ENCODE results near the gene CDK10.
"Not testable (repeated sequence)": the region's sequence is repeated elsewhere in the genome, so short reads cannot be mapped to it uniquely, and the experiment has no call there.

The CDK10 gene

DNA sequence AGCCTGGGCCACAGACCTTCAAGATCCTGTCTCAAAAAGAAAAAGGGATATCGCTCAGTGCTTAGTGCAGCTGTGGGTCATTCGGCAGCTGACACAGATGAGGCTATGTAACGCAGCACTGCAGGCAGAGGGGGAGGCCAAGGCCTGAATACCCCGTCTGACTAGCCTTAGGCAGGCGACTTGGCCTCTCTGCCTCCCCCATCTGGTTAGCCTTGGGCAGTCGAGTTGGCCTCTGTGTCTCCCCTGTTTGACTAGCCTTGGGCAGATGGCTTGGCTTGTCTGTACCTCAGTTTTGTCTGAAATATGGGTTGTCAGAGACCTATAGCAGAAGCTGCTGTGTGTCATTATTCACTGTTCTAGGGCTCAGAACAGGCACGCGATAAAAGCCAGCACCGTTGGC, 18.9 kb upstream of the CDK10 start:
- DNase-seq (ENCODE audit: low read depth): no peak
- no peak overlapping the region for H3K4me3 ChIP-seq (ENCODE audit: low read length)
- TF ChIP-seq, protein P1, sequence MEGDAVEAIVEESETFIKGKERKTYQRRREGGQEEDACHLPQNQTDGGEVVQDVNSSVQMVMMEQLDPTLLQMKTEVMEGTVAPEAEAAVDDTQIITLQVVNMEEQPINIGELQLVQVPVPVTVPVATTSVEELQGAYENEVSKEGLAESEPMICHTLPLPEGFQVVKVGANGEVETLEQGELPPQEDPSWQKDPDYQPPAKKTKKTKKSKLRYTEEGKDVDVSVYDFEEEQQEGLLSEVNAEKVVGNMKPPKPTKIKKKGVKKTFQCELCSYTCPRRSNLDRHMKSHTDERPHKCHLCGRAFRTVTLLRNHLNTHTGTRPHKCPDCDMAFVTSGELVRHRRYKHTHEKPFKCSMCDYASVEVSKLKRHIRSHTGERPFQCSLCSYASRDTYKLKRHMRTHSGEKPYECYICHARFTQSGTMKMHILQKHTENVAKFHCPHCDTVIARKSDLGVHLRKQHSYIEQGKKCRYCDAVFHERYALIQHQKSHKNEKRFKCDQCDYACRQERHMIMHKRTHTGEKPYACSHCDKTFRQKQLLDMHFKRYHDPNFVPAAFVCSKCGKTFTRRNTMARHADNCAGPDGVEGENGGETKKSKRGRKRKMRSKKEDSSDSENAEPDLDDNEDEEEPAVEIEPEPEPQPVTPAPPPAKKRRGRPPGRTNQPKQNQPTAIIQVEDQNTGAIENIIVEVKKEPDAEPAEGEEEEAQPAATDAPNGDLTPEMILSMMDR (conservative IDR thresholded peaks at IDR 0.05; ENCODE audit: low read length): no peak

DNA sequence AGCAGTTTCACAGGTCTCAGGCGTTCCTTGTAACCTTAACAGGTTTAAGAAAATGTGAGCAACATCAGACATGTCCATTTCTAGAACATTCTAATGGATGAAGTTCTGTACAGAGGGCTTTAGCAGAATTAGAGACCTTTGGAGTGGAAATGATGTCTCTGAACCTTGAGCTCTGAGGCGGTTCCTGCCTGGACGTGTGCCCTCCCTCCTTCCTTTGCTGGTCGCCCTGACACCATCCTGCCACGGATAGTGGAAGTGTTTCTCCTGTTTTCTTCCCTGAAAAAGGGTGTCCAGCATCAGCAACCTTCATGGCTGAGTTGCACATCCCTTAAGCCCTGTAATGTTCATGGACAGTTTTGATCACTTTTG, 17.7 kb upstream of the CDK10 start:
- DNase-seq (ENCODE audit: low read depth): no peak
- TF ChIP-seq, protein P1 (conservative IDR thresholded peaks at IDR 0.05; ENCODE audit: low read length): no peak
- no peak overlapping the region for H3K4me3 ChIP-seq (ENCODE audit: low read length)

DNA sequence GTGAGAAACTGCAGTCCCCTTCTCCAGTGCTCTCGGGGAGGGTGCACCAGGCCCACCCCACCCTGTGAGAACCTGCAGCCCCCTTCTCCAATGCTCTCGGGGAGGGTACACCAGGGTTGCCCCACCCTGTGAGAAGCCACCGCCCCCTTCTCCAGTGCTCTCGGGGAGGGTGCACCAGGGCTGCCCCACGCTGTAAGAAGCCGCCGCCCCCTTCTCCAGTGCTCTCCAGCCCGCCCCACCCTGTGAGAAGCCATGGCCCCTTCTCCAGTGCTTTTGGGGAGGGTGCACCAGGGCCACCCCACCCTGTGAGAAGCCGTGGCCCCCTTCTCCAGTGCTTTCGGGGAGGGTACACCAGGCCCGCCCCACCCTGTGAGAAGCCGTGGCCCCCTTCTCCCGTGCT, 16.7 kb upstream of the CDK10 start:
- no peak overlapping the region for H3K4me3 ChIP-seq (ENCODE audit: low read length)
- no peak for DNase-seq (ENCODE audit: low read depth)
- TF ChIP-seq, protein P1 (conservative IDR thresholded peaks at IDR 0.05; ENCODE audit: low read length): no peak

DNA sequence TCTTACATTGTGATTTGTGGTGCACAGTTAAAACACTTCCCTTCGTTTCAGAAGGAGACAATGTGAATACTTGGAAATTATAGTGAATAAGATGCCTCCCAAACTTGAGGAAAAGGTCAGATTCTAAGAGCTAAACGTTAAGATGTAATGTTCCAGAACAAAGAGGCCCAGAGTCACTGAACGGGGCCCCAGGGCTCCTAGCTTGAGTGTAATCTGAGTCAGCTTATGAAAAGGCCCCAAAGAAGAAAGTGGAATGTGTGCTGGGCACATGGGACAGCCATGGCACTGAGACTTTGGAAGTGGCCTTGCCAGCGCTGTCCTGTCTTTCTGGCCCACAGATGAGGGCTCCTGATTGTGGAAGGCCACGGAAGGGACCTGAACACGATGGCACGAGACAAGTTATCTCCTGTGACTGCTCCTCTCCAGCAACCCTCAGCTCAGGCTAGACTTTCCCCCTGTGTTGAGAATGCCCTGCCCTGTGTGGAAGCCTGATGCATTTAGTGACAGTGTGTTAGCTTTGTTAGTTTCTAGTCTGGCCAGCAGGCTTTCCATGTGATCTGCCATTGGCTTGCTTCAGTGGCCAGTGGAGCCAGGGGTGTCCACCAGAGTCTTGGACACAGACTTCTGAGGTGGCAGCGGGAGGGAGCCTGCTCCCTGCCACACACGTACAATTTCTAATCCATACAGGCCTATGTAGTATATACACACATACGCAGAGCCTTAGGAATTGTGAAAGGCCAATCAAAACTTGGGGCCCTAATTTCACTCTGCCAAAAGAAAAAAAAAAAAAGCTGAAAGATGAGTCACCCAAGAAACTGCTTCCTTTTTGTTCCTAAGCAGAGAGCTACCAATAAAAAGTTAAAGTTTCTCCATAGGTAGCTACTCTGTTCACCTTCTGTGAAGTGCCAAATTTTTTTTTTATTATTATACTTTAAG, 15.7 kb upstream of the CDK10 start:
- no peak overlapping the region for H3K4me3 ChIP-seq (ENCODE audit: low read length)
- DNase-seq (ENCODE audit: low read depth): no peak
- TF ChIP-seq, protein P1 (conservative IDR thresholded peaks at IDR 0.05; ENCODE audit: low read length): no peak

DNA sequence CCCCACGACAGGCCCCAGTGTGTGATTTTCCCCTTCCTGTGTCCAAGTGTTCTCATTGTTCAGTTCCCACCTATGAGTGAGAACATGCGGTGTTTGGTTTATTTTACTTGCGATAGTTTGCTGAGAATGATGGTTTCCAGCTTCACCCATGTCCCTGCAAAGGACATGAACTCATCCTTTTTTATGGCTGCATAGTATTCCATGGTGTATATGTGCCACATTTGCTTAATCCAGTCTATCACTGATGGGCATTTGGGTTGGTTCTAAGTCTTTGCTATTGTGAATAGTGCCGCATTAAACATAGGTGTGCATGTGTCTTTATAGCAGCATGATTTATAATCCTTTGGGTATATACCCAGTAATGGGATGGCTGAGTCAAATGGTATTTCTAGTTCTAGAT, 14.9 kb upstream of the CDK10 start:
- H3K4me3 ChIP-seq (ENCODE audit: low read length); DNase-seq (ENCODE audit: low read depth): not testable (repeated sequence)

DNA sequence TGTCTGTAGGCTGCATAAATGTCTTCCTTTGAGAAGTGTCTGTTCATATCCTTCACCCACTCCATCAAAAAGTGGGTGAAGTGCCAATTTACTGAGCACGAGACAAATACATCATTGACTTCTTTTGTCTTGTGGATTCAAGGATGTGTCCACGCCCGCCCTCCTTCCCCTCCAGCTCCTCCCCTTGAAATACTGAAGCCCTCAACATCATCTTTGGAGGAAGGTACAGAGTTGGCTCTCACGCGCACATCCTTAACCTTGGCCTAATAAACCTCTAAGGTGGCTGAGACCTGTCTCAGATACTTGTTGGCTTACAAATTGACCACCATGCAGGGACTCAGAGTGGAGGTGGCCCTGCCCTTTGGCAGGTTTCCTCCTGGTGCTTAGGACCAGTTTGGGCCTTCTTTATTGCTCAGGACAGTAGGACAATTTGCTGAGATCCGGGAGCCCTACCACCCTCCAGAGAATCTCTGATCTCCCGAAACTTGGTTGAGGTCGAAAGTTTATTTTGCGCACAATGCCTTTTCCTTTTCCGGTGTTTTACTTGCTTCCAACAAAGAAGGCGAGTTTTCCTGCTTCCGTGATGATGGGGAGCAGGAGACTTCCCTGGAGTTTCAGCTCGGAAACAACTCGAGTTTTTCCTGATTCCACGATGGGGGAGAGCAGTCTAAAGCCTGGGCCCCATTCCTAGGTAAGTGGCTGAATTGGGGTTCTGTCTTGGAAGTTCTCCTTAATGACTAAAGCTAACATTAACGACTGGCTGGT, 14.1 kb upstream of the CDK10 start:
- H3K4me3 ChIP-seq (ENCODE audit: low read length): no peak overlapping the region
- TF ChIP-seq, protein P1 (conservative IDR thresholded peaks at IDR 0.05; ENCODE audit: low read length): no peak
- no peak for DNase-seq (ENCODE audit: low read depth)

DNA sequence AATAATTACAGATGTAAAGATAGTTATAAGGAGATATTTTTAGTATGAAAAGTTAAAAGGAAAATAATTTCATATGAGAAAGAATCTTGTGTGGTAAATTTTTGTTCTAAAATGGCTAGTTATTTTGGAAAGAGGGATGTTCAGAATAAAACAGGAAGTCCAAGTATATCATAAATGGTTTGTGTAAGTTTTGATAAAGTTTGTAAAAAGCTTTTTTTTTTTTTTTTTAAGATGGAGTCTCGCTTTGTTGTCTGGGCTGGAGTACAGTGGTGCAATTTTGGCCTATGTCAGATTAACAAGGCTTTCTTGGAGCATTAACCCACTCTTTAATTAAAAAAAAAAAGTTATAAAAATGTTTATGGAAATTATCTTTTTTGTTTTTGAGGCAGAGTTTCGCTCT, 8.2 kb upstream of the CDK10 start:
- DNase-seq (ENCODE audit: low read depth): no peak
- H3K4me3 ChIP-seq (ENCODE audit: low read length): no peak overlapping the region

More for the DNA sequence above, 8.2 kb upstream of the CDK10 start:
- TF ChIP-seq, protein P1 (conservative IDR thresholded peaks at IDR 0.05; ENCODE audit: low read length): no peak
